TTC549 (cell line): ENCODE results near the gene ZNF782.
"Not testable (repeated sequence)": the region's sequence is repeated elsewhere in the genome, so short reads cannot be mapped to it uniquely, and the experiment has no call there.

Experiments
- FAIRE-seq: peaks from 2 replicates; lab custom pipeline; 2012; peaks lifted over from hg19 to GRCh38; lab: Jason Lieb, UNC

Gene ZNF782

DNA sequence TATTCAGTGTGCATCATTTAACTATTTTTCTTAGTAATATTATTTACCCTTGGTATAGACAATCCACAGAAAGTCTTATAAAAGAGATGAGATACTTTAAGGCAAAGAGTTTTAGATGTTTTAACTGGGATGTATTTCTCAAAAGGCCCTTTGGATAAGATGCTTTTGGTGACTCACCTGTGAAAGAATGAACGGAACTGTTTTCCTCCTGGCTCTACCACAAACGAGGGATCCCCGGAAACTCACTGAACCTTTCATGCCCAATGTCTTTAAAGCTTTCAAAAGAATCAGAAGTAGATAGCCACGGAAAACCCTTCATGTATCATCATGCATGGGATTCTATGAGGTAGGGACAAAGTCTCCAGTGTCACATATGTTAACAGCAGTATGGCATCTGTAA lies 1.6 kb downstream of the ZNF782 start:
- FAIRE-seq, result no peak

DNA sequence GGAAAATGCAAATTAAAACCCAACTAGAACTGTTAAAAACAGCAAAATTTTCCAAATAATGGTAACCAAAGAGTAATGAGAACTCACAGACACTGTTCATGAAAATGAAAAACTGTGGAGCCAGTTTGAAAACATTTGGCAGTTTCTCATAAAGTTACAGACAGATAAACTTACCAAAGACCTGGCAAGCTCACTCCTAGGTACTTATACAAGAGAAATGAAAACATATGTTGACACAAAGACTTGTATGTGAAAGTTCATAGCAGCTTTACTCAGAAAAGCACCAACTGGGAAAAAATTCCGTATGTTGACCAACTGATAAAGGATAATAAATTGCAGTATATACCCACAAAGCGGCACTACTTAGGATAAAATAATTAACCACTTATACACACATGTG lies 10.3 kb downstream of the ZNF782 start:
- no peak for FAIRE-seq

- no peak for FAIRE-seq
These were observed 35.8 kb downstream of the ZNF782 start for GRCh38 chr9:96818533-96818932.

DNA sequence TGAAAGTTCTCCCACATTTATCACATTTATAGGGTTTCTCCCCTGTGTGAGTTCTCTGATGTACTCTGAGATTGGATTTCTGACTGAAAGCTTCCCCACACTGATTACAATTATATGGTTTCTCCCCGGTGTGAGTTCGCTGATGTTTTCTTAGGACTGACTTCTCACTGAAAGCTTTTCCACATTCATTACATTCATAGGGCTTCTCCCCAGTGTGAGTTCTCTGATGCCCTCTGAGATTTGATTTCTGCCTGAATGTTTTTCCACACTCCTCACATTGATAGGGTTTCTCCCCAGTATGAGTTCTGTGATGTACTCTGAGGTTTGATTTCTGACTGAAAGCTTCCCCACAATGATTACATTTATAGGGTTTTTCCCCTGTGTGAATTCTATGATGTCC lies 36.3 kb downstream of the ZNF782 start:
- FAIRE-seq, result no peak

DNA sequence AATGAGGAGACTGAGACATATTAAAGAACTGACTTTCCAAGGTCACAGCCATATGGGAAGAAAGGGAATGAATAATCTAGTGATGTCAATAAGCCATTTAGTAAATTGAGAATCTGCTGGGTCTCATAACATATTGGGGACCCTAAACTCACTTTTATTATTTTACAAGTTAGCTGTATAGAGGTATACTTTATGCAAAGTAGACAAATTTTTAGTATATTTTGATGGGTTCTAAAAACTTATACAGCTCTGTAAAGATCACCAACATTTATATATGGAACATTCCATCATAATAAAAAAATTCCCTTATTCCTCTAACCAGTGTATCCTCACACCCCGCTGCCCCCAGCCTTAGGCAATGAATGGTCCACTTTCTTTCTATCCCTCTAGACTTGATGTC lies 40.7 kb downstream of the ZNF782 start:
- FAIRE-seq, result no peak

DNA sequence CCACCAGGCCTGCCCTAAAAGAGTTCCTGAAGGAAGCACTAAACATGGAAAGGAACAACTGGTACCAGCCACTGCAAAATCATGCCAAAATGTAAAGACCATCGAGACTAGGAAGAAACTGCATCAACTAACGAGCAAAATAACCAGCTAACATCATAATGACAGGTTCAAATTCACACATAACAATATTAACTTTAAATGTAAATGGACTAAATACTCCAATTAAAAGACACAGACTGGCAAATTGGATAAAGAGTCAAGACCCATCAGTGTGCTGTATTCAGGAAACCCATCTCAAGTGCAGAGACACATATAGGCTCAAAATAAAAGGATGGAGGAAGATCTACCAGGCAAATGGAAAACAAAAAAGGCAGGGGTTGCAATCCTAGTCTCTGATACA lies 55.4 kb downstream of the ZNF782 start:
- FAIRE-seq, result not testable (repeated sequence)

DNA sequence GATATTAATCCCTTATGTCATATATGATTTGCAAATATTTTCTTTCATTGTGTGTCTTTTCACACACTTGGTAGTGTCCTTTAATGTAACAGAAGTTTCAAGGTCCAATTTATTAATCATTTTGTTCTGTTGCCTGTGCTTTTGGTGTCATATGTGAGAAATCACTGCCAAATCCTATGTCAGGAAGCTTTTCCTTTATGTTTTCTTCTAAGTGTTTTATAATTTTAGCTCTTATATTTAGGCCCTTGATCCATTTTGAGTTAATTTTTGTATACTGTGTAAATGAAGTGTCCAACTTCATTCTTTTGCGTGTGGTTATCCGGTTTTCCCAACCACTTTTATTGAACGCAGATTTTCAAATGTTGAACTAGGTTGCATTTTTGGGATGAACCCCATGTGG lies 70.3 kb downstream of the ZNF782 start:
- FAIRE-seq, result no peak

GRCh38 chr9:96782235-96782634 lies 72.1 kb downstream of the ZNF782 start:
- no peak for FAIRE-seq

GRCh38 chr9:96781552-96781951 lies 72.8 kb downstream of the ZNF782 start:
- FAIRE-seq, result no peak

GRCh38 chr9:96779089-96779488 lies 75.2 kb downstream of the ZNF782 start:
- no peak for FAIRE-seq

- FAIRE-seq, result no peak
These were observed 76.9 kb downstream of the ZNF782 start for GRCh38 chr9:96777426-96777864.

DNA sequence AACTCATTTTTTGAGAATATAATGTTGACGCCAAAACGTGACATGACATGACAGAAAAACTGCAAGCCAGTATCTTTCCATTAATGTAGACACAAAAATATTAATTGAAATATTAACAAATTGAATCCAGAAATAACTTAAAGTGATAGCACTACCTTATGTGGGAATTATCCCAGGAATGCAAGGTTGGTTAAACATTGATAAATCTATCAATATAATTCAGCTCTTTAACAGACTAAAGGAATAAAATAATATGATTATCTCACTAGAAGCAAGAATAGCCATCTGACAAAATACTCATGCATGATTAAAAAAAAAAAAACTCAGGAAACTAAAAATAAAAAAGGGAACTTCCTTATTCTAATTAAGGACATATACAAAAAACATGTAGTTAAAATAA lies 83.2 kb downstream of the ZNF782 start:
- no peak for FAIRE-seq

DNA sequence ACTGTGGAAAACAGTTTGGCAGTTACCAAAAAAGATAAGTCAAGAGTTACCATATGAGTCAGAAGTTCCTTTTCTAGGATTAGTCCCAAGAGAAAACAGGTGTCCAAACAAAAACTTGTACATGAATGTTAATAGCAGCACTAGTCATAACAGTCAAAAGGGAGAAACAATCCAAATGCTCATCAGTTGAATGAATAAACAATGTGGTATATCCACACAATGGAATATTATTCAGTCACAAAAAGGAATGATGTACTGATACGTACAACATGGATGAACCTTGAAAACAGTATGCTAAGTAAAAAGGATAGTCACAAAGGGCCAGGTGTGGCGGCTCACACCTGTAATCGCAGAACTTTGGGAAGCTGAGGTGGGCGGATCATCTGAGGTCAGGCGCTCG lies 84.3 kb downstream of the ZNF782 start:
- FAIRE-seq, result no peak
